HG02970 (cell line): Measurements from ENCODE around the gene SLC7A6OS.
"Not testable (repeated sequence)": the region's sequence is repeated elsewhere in the genome, so short reads cannot be mapped to it uniquely, and the experiment has no call there.

Experiments used
- ATAC-seq: cut with Tn5 transposase; IDR thresholded peaks from one replicate; pipeline ENCODE4 v1.9.1; 2021; ENCODE audit warnings: mild to moderate bottlenecking, moderate library complexity, moderate number of reproducible peaks; ENCODE audit not compliant: unreplicated experiment, low FRiP score

The SLC7A6OS gene

DNA sequence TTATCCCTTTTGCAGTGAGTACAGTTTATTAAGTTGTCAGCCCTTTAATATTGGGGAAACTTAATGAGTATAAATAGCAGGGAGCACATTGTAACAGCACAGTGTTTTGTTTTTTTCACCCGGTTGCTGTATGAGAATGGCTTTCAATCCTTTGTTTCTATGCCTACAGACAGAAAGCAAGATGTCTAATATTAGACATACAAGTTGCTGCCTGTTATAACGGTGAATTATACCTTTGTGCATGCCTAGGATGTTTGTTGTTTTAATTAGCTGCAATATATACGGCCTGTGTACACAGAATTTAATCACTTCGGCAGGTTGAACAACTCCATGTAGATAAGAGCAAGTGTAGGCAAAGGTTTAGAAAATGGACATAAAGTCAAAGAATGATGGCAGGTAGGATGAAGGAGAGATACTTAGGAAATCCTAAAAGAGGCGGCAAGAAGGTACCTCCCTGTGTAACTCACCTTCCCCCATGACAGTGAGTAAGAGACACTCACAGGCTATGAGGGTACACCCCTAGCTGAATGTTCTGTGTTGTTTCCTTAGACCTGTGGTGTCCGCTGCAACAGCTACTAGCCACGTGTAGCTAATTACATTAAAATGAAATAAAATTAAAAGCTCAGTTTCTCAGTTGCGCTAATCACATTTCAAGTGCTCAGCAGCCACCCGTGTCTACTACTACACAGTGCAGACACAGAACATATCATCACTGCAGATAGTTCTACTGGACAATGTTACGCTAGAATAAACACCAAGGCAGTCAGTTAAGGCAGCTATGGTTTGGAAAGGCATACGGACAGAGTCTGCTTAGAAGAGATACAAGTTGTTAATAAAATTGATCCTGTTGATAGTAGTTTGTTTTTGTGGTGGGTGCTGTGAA, 10.9 kb downstream of the SLC7A6OS start:
- ATAC-seq, result no peak

DNA sequence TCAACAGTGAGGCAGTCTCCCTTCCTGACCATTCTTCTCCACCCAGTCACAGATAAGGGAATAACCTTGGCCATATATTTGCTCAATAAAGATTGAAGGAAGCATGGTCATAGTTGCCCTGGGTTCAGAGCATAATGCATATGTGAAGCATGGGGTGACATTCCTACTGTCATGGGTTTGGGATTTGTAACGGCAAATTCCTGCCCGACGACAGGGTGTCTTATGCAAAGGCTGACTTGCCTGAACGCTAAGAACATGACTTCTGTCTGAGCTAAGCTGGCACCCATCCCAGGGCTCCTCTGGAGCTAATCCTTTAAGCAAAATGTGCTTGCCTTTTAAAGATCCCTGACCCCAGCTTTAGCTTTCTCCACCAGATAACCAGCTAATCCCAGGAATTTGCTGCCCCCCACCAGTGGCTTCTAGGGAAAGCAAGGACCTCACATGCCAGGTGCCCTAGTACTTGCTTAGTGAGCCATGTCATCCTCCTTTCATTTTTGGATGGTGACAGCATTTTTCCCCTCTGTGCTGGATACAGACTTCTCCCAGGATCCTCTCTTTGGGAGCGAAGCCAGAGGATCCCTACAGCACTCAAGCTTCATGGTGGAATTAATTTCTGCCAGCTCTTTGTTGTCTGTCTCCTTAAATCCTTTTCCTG, 11.7 kb downstream of the SLC7A6OS start:
- ATAC-seq, result no peak

DNA sequence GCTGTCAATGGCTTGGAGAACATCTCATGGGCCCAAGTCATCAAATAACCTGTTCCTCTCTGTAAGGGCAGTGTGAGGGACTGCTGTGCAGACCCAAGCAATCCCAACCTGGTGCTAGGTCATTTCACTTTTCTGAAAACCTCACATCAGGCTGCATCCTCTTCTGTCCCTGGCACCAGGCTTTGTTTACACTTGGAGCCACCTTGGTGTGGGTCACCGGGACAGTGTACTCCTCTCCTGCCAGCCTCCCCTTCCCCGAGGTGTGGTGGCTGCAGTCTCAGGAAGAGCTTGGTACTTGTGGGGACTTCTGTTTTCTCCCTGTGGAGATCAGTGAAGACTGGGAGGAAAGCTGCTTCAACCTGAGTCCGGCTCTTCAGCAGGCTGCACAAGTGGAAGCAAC, 12.4 kb downstream of the SLC7A6OS start:
- no peak for ATAC-seq

DNA sequence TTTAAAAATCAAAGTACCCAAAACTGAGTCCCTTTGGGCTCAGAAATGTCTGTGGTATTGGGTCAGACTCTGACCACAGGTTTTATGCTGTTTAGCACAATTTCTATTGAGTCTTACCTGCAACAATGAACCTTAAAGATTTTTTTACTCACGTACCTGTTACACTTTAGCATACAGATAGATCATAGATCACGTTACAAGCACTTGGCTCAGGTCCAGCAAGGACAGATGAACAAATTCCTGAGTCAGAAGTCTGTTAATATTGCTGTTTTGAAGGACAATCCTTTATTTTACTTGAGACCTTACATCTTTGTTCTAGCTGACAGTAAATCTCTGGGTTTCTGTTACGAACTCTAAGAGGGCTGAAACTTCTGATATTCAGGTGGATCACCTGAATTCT, 12.8 kb downstream of the SLC7A6OS start:
- no peak for ATAC-seq

DNA sequence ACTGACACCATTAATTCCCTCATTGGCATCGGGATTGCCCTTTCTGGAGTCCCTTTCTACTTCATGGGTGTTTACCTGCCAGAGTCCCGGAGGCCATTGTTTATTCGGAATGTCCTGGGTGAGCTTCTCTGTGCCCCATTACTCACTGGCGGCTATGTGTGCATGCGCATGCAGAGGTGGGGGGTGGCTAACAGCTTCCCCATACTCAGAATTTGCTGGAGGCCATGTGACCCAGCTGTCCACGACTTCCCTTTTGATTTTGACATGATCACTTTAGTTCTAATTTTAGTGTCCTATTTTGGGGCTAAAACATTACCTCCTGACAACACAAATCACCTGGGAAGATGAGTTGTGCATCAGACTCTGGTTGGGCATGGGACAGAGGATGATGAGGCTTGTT, 14.1 kb downstream of the SLC7A6OS start:
- no peak for ATAC-seq

DNA sequence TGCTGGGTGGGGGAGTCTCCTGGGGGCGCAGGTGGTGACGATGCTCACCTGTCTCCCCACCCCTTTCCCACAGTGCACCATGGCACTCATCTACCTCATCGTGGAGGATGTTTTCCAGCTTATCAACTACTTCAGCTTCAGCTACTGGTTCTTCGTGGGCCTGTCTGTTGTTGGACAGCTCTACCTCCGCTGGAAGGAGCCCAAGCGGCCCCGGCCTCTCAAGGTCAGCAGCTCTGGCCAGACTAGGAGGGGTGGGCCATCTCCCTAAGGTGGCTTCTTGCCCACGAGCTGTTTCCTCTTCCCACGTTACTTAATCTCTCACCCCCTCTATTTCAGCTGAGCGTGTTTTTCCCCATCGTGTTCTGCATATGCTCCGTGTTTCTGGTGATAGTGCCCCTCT, 14.5 kb downstream of the SLC7A6OS start:
- no peak for ATAC-seq

DNA sequence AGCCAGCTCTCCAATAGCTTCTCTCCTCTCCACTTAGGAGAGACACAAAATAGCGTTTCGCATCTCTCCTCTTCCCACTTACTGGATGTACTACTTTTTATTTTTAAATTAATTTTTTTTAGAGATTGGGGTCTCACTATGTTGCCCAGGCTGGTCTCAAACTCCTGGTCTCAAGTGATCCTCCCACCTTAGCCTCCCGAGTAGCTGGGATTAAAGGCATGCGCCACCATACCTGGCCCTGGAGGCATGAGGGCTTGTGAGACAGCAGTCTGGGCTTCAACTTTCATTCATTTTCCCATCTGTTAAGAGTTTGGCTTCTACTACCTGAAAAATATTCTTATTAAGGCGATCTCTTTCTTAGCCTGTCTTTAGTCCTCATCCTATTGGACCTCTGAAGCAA, 18.3 kb downstream of the SLC7A6OS start:
- ATAC-seq, result no peak

DNA sequence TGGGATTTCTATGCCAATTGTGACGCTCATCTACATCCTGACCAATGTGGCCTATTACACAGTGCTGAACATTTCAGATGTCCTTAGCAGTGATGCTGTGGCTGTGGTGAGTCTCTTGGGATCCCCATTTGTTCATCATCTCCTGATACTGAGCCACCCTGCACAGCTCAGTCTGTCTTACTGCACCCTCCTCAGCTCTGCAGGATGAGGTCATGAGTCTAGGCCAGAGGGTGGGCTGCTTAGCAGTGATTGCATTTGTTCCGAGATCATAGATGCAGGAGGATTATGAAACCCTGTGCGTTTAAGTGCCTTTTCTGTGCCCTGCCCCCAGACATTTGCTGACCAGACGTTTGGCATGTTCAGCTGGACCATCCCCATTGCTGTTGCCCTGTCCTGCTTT, 19.5 kb downstream of the SLC7A6OS start:
- no peak for ATAC-seq

DNA sequence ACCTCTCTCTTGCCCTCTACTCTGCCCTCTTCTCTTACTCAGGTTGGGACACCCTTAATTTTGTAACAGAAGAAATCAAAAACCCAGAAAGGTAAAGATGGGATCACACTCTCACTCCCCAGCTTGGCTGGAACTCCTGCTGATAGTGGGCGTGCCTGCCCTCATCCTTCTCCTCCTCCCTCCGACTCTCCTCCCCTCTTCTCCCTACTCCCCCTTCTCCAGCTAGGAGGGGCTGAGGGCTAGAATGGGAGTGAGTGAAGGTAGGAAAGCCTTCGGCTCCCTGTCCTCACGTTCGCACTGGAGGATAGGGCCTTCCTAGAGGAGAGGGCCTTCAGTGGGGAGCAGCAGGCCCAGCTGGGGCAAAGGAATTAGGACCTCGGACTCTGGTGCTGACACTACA, 20.3 kb downstream of the SLC7A6OS start:
- ATAC-seq, result no peak

DNA sequence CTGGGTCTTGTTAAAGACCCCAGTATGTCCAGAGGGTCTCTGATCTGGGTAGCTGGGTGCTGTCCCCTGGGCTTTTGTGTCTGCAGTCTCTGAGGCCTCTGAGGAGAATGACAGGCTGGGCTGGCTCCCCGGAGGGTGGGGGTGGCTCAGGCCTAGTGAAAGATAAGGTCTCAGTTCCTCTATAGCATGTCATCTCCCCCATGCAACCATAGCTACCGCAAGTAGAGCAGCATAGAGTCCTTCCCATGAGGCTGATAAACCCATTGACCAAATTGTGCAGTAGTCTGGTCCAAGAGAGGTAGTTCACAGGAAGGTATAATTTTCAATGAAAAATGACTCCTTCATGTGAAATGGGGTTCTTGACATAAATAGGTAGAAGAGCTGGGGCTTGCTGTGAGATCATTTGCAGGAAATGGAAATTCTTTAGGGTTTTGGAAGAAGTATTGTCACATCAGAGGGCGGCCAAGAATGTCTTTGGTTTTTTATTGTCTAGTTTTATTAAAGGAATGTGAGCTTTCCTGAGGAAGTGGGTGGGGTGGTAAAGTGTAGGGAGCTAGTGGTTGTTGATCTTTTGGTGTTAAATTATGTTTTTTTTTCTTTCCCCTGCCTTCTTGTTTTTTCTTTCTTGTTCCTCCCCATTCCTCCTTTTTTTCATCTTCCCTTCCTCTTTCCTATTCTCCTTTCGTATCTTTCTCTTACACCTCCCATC, 21.0 kb downstream of the SLC7A6OS start:
- no peak for ATAC-seq

DNA sequence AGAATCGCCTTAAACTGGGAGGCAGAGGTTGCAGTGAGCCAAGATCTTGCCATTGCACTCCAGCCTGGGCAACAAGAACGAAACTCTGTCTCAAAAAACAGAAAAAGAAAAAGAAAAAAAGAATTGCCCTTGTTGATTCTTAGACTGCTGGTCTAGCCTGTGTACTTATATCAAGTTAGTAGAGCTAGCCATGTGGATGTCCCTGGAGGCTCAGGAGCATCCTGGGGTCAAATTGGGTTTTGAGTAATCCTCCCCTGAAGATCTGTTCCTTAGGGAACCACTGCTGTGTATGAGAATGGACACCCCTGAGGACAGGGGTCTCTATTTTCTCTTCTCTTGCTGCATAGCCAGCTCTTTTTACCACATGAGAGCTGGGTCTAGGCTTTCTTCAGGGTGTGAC, 21.5 kb downstream of the SLC7A6OS start:
- no peak for ATAC-seq

DNA sequence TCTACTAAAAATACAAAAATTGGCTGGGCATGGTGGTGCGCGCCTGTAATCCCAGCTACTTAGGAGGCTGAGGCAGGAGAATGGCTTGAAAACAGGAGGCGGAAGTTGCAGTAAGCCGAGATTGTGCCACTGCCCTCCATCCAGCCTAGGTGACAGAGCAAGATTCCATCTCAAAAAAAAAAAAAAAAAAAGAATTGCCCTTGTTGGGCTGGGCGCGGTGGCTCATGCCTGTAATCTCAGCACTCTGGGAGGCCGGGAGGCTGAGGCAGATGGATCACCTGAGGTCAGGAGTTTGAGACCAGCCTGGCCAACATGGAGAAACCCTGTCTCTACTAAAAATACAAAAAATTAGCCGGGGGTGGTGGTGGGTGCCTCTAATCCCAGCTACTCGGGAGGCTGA, 21.9 kb downstream of the SLC7A6OS start:
- not testable (repeated sequence) for ATAC-seq

DNA sequence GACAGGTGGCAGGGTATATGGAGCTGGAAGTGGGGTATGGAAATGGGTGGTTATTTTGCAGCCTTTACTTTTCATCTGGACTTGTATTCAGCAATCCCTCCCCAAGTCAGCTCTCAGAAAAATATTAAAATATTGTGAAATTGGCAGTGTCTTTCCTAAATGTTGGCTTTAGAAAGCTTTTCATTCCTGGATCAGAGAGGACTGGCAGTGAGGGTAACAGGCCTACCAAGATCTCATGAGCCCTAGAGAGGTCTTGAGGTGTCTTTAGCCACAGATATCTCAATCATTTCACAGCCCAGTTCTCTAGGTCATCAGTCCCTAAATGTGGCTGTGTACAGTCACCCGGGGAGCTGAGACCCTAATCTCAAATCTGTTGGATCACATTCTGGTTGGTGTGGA, 22.5 kb downstream of the SLC7A6OS start:
- ATAC-seq, result no peak

DNA sequence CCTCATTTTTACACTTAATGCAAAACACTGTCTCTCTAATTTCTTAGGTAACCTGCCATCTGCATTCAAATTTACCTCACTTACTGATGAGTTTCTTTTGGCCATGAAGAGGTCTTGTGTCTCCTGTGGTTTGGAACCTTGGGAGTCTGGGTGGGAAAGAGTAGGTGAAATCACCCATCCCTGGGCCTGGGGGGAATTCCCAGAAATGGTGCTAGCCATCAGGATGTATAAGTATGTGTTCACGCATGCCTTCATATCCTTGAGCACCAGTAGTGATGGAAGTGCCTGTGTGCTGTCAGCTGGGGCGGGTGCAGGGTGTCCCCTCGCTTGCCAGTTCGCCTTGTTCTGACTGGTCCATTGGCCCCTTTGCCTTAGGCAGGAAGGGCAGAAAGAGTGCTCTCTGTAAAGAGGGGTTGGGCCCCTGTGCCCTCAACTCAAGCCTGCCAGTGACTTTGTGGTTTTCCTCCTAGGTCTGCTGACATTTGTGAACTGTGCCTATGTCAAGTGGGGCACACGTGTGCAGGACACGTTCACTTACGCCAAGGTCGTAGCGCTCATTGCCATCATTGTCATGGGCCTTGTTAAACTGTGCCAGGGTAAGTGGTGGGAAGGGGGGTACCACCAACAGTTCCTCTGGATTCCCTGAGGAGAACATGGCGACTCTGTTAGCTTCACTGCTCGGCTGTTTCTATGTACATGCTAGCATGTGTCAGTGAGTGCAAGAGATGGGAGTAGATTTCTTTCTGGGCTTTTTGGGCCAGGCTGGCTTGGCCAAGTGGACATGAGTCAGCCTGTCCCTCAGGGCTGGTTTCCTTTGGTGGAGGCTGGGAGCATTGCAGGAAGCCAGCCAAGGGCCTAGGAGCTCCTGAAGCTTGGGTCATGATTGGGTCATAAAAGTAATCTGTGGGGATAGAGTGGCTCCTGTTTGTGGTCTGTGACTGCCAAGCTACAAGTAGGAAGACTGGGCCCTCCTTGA, 23.2 kb downstream of the SLC7A6OS start:
- ATAC-seq, result no peak

DNA sequence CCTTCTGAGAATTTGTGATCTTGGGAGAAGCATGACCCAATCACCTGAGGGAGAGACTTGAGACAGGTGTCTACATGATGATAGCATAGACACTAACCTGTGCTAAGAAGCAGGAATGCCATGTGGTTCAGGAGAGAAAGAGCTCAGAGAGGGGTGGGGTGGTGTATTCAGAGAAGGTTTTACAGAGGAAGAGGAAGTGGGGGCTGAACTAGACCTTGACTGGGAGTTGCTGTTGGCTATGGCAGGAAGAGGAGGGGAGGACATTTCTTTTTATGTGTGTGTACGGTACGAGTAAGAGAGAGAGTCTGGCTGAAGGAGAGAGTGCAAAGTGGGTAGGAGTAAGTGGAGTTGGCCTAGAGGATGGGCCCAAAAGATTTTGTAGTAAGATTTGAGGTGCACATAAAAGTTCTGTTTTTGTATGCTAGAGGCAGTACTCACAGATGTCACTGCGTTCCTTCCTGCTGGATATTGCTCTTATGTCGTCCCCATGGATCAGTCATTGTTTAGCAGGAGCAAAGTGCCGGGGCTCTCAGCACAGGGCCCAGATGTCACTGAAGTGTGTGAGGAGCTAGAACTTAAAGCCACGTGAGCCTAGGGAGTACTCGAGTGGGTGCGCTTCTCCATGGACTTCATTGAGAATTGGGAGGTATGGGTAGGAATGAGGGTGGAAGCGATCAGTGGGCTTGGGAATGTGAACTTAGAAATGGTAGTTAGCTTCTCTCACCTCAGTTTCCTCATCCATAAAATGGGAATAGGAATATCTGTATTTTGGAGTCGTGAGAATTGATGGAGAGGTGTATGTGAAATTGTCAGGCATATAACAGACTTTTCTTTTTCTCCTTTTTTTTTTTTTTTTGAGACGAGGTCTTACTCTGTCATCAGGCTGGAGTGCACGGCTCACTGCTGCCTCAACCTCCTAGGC, 24.3 kb downstream of the SLC7A6OS start:
- ATAC-seq, result no peak

DNA sequence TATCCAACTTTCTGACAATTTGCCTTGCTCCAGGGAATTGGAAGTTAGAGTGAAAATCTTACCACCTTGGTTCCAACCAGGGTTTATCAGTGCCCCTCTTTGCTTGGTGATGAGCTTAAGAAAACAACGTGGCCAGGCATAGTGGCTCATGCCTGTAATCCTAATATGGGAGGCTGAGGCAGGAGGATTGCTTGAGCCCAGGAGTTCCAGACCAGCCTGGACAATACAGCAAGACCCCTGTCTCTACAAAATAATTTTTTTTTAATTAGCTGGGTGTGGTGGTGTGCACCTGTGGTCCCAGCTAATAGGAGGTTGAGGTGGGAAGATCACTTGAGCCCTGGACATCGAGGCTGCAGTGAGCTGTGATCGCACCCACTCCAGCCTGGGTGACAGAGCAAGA, 25.1 kb downstream of the SLC7A6OS start:
- ATAC-seq, result no peak

DNA sequence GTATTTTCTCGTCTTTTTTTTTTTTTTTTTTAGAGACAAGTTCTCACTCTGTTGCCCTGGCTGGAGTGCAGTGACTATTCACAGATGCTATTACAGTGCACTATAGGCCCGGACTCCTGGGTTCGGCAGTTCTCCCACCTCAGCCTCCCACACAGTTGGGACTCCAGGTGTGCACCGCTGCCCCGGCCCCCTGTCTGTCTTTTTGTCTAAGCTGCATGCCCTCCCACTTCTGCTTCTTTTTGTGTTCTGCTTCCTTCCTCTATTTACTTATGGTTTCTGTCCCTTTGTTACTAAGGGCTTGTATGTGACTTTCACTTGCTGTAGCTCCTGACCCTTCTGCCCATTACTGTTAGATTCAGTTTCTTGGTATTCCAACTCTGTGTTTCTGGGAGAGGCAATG, 25.9 kb downstream of the SLC7A6OS start:
- ATAC-seq, result no peak

DNA sequence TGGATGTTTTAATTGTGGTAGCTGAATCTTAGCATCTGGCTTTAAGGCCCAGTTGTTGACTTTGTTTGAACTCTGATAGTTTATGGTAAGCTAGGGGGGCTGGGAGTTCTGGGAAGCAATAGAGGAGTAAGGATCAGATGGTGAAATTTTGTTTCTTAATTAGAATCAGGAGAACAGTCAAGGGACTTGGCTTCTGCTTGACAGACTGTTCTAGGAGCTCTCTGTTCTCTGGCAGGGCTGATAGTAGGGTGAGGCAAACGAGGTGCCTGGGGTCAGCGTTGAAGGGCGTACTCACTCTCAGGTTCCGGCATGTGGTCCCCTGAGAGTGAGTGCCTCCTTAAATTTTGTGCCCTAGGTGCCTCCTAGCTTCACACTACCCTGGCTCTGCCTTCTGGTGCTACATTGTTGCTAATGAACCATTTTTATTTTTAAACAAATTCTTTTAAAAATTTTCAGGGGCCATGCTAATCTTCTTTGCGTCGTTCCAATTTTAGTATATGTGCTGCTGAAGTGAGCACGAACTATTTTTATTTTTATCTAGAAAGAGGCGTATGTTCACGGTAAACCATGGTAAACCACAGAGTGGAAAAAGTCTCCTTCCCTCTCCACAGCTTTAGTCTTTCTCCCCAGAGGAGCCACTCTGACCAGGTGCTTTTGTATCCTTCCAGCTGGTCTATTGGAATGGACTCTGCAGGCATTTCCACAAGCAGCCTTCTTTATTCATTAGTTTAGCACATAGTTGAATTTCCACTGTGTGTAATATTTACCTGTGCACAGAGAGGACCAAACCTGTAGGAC, 26.7 kb downstream of the SLC7A6OS start:
- ATAC-seq, result no peak
